ENCODE data around the gene MLH3. TPM values are rescaled to one million over a fixed set of nuclear protein-coding genes. Genes with fewer than 3 reads are reported as not detected.
A peak's percentile ranks its signal among the peaks of the same experiment; 100 is the strongest.
"Not testable (repeated sequence)": the region's sequence is repeated elsewhere in the genome, so short reads cannot be mapped to it uniquely, and the experiment has no call there.

MLH3 gene
- total RNA-seq, 1 donor from 2014 or later = 21.3 TPM

- H3K27me3 Mint-ChIP-seq (ENCODE audit: low read depth) = no peaks in the 10 kb centered on the region
- peaks cover under 1% of the 10 kb centered on the region for H3K36me3 Mint-ChIP-seq (ENCODE audit: low read depth)
- TF ChIP-seq, protein P1, sequence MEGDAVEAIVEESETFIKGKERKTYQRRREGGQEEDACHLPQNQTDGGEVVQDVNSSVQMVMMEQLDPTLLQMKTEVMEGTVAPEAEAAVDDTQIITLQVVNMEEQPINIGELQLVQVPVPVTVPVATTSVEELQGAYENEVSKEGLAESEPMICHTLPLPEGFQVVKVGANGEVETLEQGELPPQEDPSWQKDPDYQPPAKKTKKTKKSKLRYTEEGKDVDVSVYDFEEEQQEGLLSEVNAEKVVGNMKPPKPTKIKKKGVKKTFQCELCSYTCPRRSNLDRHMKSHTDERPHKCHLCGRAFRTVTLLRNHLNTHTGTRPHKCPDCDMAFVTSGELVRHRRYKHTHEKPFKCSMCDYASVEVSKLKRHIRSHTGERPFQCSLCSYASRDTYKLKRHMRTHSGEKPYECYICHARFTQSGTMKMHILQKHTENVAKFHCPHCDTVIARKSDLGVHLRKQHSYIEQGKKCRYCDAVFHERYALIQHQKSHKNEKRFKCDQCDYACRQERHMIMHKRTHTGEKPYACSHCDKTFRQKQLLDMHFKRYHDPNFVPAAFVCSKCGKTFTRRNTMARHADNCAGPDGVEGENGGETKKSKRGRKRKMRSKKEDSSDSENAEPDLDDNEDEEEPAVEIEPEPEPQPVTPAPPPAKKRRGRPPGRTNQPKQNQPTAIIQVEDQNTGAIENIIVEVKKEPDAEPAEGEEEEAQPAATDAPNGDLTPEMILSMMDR (IDR thresholded peaks at IDR 0.05) = no peak
- no peak overlapping the region for H3K4me3 Mint-ChIP-seq (ENCODE audit: unreplicated experiment)
- no peaks in the 10 kb centered on the region for H3K9me3 Mint-ChIP-seq (ENCODE audit: low read depth)
- H3K27ac Mint-ChIP-seq (ENCODE audit: unreplicated experiment) = no peak overlapping the region
- no peak for DNase-seq (ENCODE audit: low spot score)
- peaks cover 13% of the 10 kb centered on the region for H3K4me1 Mint-ChIP-seq (ENCODE audit: low read depth)
These were observed 26.5 kb upstream of the MLH3 start for GRCh38 chr14:75077794-75078193.

DNA sequence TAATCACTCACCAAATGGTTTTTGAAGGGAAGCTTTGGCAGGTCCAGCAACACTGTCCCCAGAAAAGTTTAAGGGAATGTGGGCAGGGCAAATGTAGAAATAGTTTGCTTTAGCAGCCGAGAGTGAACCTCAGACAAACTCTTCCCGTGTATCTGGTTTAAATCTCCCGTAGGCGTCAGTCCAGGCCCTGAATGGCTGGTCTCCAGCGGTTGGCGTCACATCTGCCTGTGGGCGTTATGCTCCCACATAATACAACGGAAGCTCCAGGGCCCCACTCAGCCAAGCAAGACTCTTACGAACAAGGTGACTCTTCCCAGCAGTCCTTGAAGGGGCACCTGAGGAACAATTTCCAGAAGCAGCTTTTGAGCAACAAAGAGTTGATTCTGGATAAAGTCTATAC is 19.1 kb upstream of the MLH3 start:
- no peaks in the 10 kb centered on the region for H3K27me3 Mint-ChIP-seq (ENCODE audit: low read depth)
- H3K27ac Mint-ChIP-seq (ENCODE audit: unreplicated experiment) = no peak overlapping the region
- TF ChIP-seq, protein P1 (IDR thresholded peaks at IDR 0.05) = no peak

GRCh38 chr14:75069811-75070145 is 18.5 kb upstream of the MLH3 start:
- Mint-ChIP-seq H3K4me3 (ENCODE audit: unreplicated experiment) (no peak overlapping the region), H3K36me3 (ENCODE audit: low read depth) (no peaks in the 10 kb centered on the region), H3K9me3 (ENCODE audit: low read depth) (no peaks in the 10 kb centered on the region), H3K27me3 (ENCODE audit: low read depth) (no peaks in the 10 kb centered on the region), H3K27ac (ENCODE audit: unreplicated experiment) (peak overlapping the region; percentile 90), H3K4me1 (ENCODE audit: low read depth) (peaks cover 3% of the 10 kb centered on the region)
- DNase-seq (ENCODE audit: low spot score) = no peak
- TF ChIP-seq, protein P1 (IDR thresholded peaks at IDR 0.05) = no peak

More for the DNA sequence above, 19.1 kb upstream of the MLH3 start:
- Mint-ChIP-seq H3K4me3 (ENCODE audit: unreplicated experiment) (no peak overlapping the region), H3K36me3 (ENCODE audit: low read depth) (no peaks in the 10 kb centered on the region), H3K9me3 (ENCODE audit: low read depth) (no peaks in the 10 kb centered on the region), H3K4me1 (ENCODE audit: low read depth) (peaks cover 3% of the 10 kb centered on the region)
- no peak for DNase-seq (ENCODE audit: low spot score)

GRCh38 chr14:75069121-75069810 is 18.0 kb upstream of the MLH3 start, which contains the start of gene ZC2HC1C:
TSS of gene ZC2HC1C (plus strand) at chr14:75069641. CDS start at chr14:75070574, 933 bp downstream.
- peaks cover 4% of the 10 kb centered on the region for H3K4me1 Mint-ChIP-seq (ENCODE audit: low read depth)
- no peaks in the 10 kb centered on the region for H3K27me3 Mint-ChIP-seq (ENCODE audit: low read depth)
- no peak for DNase-seq (ENCODE audit: low spot score)
- no peak within 1 kb of the TSS for H3K4me3 Mint-ChIP-seq (ENCODE audit: unreplicated experiment)
- peak within 1 kb of the TSS; percentile 90 for H3K27ac Mint-ChIP-seq (ENCODE audit: unreplicated experiment)
- no peaks in the 10 kb centered on the region for H3K36me3 Mint-ChIP-seq (ENCODE audit: low read depth)
- TF ChIP-seq, protein P1 (IDR thresholded peaks at IDR 0.05) = no peak
- H3K9me3 Mint-ChIP-seq (ENCODE audit: low read depth) = no peaks in the 10 kb centered on the region

- DNase-seq (ENCODE audit: low spot score) = no peak
- Mint-ChIP-seq H3K27me3 (ENCODE audit: low read depth) (no peaks in the 10 kb centered on the region), H3K36me3 (ENCODE audit: low read depth) (no peaks in the 10 kb centered on the region), H3K4me3 (ENCODE audit: unreplicated experiment) (no peak overlapping the region), H3K4me1 (ENCODE audit: low read depth) (peaks cover 11% of the 10 kb centered on the region), H3K9me3 (ENCODE audit: low read depth) (no peaks in the 10 kb centered on the region), H3K27ac (ENCODE audit: unreplicated experiment) (no peak overlapping the region)
- TF ChIP-seq, protein P1 (IDR thresholded peaks at IDR 0.05) = no peak
These were observed 17.2 kb upstream of the MLH3 start for GRCh38 chr14:75068294-75069120.

DNA sequence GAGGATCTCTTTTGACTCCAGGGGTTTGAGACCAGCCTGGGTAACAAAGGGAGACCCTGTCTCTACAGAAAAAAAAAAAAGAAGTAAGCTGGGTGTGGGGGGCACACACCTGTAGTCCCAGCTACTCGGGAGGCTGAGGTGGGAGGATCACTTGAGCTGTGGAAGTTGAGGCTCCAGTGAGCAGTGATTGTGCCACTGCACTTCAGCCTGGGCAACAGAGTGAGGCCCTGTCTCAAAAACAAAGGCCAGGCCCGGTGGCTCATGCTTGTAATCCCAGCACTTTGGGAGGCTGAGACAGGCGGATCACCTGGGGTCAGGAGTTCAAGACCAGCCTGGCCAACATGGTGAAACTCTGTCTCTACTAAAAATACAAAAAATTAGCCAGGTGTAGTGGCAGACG is 16.5 kb upstream of the MLH3 start:
- not testable (repeated sequence) for H3K27me3 Mint-ChIP-seq (ENCODE audit: low read depth); H3K27ac Mint-ChIP-seq (ENCODE audit: unreplicated experiment); H3K9me3 Mint-ChIP-seq (ENCODE audit: low read depth); H3K4me3 Mint-ChIP-seq (ENCODE audit: unreplicated experiment); H3K36me3 Mint-ChIP-seq (ENCODE audit: low read depth); DNase-seq (ENCODE audit: low spot score)
- peaks cover 19% of the 10 kb centered on the region for H3K4me1 Mint-ChIP-seq (ENCODE audit: low read depth)

Measured in chondrocyte (in vitro differentiated cells).